SU-DHL-6 (cell line): Measurements from ENCODE around the gene SIGLEC12.

ENCODE experiments used
- CTCF ChIP-seq: fragments of 200-600 bp; sonication (generic); IDR thresholded peaks from one replicate; pipeline ENCODE4 v1.5.1; 2017; ENCODE audit warnings: antibody characterized with exemption, mild to moderate bottlenecking, low read length, moderate library complexity; ENCODE audit not compliant: insufficient read depth, poor library complexity, severe bottlenecking
- EZH2phosphoT487 ChIP-seq: fragments of 200-600 bp; sonication (generic), shearing (Covaris generic); conservative IDR thresholded peaks from 2 replicates; pipeline ENCODE4 v1.6.1; 2018; ENCODE audit warnings: mild to moderate bottlenecking, antibody characterized with exemption, low read length, moderate library complexity, mixed read lengths

- no peak for TF ChIP-seq CTCF
- no peak for TF ChIP-seq EZH2phosphoT487
Observed at GRCh38 chr19:51548213-51548651, 46.6 kb upstream of the SIGLEC12 start.
